Epidermal melanocyte (primary cell): Measurements from ENCODE around the gene EDEM3.
"Not testable (repeated sequence)": the region's sequence is repeated elsewhere in the genome, so short reads cannot be mapped to it uniquely, and the experiment has no call there.

ENCODE experiments used
- DNase-seq: peaks from one replicate; pipeline ENCODE4 v3.0.0; 2011; ENCODE audit warnings: low spot score; ENCODE audit not compliant: insufficient read length

EDEM3 gene

DNA sequence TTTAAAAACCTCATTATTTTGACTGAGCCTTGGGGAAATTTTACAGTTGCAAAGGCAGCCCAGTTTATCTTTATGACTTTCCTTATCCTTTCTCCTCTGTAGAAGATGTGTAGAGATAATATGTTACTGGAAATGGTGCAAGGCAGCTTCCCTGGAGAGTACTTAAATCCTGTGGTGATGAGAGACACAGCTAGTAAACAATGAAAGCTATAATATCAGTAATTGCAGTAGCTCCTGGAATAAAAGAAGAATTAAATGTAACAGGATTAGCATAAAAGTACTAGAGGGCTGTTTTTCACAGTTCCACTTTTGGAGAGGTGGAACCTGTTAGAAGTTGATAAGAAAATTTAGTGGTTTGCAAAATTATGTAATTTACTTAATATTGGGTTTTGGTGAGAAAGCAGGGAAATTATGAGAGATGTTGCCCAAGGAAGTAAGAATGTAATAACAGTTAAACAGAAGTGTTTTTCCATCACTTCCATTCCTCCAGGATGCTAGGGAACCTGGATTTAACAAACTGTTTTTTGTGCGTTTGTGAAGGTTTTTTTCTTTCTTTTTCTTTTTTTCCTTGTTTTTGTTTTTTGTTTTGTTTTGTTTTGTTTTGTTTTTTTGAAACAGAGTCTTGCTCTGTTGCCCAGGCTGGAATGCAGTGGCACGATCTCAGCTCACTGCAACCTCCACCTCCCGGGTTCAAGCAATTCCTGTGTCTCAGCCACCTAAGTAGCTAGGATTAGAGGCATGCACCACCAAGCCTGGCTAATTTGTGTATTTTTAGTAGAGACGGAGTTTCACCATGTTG lies 15.7 kb upstream of the EDEM3 start:
- DNase-seq, result no peak

DNA sequence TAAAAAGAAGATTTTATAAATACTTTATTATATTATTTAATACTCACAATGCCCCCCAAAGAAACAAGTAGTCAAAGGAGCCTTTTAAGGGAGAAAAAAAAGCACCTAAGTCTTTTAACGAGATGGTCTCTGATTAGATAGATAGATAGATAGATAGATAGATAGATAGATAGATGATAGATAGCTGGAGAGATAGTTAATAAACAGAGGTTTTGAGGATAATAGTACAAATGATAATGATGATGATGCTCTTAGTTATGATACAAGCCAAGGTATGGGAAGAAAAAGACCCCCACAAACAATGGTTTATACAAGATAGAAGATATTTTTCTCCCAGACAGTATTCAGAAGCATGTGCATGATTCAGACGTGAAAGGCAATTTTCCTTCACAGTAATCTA lies 14.6 kb upstream of the EDEM3 start:
- DNase-seq, result no peak

DNA sequence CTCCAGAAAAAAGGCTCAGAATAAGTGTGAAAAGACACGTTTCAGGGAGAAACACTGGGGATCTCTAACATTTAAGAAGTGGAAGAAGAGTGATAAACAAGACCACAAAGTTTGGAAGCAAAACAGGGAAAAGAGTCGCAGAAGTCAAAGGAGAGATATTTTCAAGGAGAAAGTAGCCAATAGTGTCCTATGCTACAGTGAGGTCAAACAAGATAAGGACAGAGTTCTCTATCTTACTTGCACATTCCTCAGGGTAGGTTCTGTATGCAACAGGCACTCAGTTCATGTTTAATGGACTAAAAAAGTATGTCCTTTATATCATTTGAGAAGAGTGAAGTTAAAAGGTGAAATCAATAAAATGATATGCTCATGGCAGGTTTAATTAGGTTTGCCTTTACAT lies 13.8 kb upstream of the EDEM3 start:
- DNase-seq, result no peak

DNA sequence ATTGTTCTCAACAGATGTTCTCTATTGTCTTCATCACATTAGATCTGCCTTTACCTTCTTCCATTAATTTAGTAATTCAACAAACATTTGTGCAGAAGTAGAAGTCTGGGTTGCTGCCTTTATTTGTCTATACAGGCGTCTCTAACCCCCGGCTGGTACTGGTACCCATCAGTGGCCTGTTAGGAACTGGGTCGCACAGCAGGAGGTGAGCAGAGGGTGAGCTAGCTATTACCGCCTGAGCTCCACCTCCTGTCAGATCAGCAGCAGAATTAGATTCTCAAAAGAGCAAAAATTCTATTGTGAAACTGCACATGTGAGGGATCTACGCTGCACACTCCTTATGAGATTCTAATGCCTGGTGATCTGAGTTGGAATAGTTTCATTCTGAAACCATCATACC lies 12.9 kb upstream of the EDEM3 start:
- no peak for DNase-seq

DNA sequence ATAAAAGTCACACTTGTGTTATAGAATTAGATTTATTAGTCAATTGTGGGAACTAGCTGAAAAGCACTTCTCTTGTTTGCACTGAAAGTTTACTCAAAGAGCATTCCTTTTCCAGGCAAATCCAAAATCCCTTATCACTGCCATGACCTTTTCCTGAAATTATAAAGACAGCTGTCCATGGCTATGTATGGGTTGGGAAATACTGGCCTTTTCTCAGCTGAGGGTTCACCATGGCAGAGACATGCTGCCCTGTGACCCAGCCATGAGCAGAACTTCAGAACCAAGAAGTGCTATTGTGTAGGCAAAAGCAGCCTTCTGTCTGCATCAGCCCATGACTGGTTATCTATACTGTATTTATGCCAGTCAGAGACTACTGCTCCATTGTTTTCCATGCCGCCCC lies 9.8 kb upstream of the EDEM3 start:
- no peak for DNase-seq

DNA sequence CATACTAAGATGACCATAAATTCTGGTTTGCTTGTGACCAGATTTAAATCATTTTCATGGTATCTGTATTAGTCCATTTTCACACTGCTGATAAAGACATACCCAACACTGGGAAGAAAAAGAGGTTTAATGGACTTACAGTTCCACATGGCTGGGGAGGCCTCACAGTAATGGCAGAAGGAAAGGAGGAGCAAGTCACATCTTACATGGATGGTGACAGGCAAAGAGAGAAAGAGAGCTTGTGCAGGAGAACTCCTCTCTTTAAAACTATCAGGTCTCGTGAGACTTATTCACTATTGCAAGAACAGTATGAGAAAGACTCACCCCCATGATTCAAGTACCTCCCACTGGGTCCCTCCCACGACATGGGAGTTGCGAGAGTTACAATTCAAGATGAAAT lies 8.9 kb upstream of the EDEM3 start:
- DNase-seq, result not testable (repeated sequence)

DNA sequence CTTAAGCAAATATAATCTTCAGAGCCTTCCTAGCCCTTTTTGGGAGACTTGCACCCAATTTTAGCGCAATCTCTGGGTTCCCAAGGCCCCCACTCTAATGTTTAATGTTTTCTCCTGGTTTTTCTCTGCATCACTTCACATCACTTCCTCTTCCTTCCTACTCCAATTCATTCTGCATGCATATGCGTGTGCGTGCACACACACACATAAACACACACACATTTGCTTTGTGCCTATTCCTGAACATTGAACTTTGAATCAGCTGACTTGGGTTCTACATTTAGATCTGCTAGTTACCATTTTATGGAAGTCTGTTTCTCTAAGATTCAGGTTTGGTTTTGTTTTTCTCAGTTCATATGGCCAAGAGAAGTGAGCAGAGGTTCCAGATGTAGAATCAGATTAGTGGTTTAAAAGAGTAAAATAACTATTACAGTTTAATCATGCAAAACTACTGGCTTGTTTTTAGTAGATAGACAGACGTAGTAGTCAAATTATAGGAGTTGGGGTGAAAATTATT lies 7.4 kb upstream of the EDEM3 start:
- DNase-seq, result no peak

DNA sequence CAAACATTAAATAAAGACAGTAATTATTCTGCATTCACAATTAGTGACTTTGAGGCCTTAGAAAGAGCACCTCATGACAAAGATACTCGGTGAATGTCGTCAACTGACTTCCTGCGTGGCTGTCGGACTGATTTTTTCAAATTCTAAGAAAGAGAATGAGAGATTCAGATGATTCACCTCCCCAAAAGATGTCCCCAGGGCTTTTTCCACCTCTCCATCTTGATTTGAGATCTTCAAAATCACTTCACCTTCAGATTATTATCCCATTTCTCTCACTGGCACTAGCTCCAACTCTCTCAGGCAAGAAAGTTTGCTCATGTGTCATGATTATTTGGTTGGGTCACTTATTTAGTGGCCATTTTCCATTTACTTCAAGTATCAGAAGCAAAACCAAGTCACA lies 5.0 kb upstream of the EDEM3 start:
- DNase-seq, result no peak

DNA sequence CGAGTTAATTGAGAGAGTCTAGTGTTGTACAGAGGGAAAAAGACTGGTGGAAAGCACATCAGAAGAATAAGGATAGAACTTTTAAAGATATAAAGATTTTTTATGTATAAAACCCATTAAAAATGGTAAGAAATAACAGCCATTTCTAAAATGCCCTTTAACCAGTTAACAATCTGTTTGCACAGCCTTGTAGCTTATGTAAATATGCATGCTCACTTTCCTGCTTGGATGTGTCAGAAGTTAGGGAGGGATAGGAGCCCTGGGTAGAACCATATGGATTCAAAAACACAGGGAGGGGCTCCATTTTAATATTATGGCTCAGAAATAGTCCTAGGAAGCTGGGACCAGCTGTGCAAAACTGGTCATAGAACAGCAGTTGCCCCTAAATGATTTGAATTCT lies 4.5 kb upstream of the EDEM3 start:
- DNase-seq, result no peak

DNA sequence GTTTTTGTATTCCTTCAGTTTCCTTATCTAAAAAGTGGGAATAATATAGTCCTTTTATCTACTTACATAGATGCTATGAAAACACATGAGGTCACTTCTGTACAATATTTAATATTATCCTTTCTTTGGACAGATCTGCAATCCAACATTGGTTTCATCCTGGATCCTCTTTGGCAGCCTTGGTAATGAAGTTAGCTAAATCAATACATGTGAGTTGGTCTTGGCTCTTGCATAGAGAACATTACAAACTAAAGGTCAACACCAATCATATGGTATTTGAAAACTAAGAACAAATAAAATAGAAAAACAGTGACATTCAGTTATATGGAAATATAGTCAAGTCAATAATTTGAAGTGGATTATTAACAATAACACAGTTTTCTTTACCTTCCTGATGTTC lies 3.2 kb upstream of the EDEM3 start:
- no peak for DNase-seq

DNA sequence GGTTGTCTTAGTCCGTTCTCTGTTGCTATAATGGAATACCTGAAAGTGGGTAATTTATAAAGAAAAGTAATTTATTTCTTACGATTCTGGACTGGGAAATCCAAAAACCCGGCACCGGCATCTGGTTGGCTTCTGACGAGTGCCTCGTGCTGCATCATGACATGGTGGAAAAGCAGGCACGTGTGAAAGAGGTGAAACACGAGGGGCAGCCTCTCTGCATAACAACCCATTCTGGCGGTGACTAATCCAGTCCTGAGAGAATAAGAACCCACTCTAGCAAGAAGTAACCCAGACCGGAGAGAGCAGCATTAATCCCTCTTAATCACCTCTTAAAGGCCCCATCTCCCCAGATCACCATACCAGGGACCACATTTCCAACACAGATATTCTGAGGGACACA lies 2.7 kb upstream of the EDEM3 start:
- no peak for DNase-seq

DNA sequence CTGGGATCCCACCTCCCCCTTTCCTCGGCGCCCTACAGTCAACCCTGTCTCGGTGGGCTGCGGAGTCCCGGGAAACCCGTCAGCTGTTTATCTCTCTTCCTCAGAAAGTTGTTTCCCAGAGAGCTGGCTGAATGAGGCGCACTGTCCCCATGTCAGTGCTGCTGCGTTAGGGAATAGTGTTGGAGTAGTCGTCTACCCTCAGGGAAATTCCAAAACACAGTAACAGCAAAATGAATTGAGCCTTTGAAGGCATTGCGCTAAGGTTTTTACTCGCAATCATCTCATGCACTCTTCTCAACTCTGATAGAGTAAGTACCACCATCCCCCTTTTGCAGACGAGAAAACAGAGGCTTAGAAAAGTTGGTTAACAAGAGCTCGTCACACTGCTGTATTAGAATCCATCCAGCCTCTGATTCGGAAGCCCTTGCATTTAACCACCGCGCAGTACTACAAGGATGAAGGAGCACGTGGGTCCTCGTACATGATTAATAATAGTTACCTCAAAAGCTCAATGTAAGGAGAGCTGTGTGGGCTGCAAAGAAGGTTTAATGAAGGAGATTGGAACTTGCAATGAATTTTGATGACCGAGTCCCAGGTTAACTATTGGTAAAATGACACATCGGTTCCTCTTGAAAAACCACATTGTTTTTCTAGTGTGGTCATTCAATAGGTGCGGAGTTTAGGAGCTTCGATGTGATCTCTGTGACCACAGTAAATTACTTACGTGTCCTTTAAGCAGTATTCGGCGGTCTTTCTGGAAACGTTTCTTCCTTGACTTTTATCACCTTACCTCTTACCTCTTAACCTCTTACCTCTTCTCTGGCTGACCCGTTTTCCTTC lies 788 bp upstream of the EDEM3 start:
- DNase-seq, result no peak

DNA sequence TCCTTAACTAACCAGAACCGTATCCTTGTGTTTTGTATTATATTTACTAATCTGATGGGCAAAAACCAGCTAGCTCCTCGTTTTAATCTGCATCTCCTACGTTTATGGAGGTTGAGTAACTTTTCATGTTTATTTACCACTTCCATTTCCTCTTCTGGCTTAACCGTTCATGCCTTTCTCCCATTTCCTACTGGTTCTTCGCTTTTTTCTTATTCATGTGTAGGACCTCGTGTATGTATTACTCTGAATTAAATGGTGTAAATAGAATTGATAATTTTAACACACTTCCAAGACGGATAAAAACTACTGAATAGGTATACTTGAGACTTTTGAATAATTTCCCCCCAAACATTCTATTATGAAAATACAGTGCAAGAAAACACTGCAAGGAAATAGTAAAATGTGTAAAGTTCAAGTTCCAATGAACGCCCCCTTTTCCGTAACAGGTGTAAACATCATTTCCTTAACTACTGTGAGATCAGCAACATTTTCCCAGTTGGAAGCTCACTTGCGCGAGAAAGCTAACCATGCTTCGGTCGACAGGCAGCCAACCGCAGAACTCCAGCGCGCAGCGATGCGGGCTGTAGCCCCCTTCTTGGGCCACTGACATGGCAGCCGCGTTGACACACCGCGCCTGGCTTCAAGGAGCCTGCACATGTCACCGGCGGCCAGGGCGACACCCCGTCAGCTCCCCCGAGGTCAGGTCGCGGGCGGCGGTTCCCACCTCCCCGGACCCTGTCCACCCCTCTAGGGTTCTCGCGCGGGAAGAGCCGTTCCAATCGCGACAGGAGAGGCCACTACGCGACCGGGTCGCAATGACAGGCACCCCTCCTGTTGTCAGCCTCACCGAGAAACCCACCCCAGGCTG lies 816 bp downstream of the EDEM3 start:
- no peak for DNase-seq

DNA sequence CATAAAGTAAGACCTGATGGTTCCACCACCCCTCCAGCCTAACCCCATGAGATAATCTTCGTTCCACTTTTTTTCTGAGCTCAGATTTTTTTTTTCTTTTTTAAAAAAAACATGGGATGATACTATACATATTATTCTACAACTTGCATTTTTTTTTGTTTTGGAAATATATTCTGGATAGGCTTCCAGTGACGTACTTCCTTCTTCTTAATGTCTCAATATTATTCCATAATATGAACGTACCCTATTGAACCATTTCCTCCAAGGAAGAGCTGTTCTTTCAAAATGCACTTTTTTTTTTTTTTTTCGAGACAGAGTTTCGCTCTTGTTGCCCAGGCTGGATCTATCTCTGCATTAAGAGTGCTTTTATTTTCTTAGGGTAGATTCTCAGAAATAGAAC lies 1.5 kb downstream of the EDEM3 start:
- no peak for DNase-seq

DNA sequence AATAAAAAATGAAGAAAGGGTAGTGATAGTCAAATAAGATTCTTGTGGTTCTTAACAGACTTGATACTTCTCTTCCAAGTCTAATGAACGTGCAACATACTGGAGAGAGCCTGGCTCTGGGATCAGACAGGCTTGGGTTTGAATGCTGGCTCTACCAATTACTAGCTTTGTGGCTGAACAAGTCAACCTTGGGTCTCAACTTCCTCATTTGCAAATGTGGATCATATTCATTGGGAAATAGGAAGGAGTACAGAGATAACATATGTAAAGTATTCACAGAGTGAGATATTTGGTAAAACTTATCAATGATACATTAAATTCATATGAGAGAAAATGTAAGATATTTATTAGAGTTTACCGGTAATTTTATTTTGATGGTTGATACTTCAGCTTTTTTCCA lies 2.0 kb downstream of the EDEM3 start:
- DNase-seq, result no peak

DNA sequence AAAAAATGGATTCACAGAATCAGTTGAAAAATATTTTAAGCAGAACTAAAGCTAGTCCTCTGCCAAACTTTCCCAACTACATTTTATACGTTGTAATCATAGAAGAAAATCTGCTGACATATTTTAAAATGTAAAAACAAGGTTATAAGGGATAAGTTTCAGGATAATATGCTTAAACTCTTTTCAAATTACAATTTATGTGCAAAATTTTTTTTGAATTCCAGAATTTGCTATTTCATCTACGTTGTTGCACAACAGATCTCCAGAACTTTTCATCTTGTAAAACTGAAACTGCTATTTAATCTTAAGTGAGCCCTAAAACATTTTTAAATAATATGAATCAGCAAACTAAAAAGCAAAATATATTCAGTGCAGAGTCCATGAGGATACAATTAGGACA lies 5.9 kb downstream of the EDEM3 start:
- DNase-seq, result no peak

DNA sequence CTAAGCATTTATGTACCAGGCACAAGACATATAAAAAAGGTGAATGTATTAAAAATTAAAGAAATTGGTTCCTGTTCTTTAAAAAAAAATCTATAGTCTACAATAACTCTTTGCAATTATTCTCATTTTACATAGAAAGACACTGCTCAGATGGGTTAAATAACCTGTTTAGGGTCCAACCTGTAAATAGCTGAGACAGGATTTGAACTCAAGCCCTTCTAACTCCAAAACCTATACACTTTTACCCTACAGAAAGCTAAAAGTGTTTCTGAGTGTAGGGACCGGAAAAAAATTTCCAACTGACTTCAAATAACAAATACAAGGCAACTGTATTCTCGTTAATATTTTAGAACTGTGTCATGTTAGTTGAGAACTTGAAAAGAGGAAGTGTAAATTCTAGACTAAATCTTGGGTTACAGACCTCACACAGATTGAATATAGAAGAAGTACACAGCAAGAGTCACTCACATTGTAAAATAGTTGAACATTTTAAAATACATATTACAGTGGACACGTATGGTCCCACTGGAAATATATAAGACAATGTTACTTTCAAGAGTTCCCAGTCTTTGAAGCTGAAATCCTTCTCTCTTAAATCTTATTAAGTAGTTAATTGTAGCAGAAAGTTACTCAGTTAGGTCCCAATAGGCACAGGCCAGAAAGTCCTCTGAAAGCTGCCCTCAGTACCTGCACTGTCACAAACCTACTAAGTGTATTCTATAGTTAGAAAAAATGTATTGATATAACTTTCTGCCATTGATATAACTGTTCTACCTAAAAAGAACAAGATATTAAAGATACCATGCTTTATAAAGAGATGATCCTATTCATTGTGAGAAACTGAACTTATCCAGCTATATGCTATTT lies 7.3 kb downstream of the EDEM3 start:
- DNase-seq, result no peak

DNA sequence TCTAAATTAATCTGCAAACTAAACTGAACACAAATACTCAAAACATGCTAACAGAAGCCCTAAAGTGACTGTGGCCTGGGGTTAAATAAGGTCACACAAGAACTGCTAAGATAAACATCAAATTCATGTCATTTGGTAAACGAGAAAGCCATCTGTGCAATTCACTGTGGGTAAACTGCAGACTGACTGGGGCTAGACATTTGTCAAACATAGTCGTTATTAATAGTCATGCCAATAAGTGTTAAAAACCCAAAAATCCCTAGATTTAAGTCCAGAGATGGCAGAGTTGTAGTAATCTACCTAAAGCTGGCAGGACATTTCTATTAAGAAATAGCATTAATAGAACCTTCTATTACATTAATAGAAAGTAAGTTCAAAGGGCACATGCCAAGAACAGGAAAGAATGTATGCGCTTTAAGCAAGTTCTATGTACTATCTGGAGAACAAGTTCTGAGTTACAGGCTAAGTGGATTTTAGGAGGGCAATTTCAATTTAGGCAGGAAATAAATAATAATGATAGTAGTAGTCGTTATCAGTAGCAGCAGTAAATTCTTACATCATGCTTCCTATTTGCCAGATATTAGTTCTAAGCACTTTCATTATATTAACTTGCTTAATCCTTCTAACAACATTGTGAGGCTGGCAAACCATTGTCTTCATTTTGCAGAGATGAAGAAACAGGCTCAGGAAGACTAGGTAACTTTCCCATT lies 8.6 kb downstream of the EDEM3 start:
- no peak for DNase-seq

DNA sequence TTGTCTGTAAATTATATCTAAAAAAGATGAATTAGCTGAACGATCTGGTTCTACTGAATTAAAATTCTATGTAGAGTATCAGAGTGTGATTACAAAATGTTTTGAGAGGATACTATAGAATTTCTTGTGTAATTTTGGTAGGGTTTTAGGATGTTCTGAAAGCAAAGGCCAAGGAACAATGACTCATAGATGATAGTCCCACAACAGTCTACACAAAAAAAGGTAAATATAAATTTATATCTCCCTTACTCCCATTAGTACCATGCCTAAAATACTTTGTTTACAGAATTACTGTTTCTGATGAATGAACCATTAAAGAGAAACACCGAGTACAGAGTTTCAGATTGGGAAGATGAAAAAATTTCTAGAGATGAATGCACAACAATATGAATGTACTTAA lies 9.5 kb downstream of the EDEM3 start:
- no peak for DNase-seq
